ENCODE results near the gene TTLL5.

TTLL5 gene

DNA sequence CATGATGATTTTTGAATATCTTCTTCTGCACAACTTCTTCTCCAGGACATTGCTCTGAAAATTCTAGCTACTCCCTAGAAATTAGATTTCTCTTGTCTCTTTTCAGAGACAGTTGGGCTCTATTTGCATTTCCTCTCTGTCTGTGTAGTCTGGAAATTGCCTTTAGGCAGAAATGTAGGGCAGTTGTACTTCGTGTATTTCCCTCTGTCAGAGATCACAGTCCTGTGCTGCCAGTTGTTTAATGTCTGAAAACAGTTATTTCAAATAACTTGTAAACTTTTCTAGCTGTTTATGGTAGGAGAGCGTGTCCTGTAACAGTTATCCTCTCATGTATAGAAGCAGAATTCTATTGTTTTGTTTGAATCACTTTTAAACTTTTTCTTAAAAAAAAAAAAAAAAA is 86.9 kb downstream of the TTLL5 start:
- DNase-seq: no peak

DNA sequence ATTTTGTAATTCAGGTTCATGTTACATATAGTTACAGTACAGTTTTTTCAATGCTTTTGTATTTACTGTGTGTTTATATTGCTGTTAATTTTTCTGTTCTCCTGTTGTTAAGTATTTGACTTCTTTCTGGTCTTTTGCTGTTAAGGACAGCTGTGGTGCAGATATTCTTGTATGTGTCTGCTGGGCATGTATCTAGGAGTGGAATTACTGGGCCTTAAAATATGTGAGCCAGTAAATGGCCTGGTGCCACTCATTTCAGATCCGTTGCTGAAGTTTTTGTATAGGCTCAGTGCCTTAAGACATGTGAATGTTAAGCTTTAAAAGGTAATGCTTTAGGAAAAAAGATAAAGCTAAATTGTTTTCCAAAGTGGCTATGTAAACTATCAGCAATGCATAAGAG is 87.3 kb downstream of the TTLL5 start:
- DNase-seq: no peak

DNA sequence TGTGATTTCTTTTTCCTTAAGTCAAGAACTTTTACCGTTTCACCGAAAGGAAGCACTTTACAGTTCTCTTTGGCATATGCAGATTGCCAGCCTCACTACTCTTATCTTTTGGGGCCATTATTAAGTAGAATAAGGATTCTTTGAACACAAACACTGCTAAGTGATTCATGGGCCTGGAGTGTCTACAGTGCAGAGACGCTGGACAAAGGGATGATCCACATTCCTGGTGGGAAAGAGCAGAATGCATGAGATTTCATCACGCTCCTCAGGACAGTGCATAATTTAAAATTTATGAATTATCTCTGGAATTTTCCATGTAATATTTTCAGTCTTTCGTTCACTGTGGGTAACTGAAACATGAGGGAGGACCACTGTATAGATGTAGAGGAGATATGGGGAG is 90.2 kb downstream of the TTLL5 start:
- no peak for DNase-seq

DNA sequence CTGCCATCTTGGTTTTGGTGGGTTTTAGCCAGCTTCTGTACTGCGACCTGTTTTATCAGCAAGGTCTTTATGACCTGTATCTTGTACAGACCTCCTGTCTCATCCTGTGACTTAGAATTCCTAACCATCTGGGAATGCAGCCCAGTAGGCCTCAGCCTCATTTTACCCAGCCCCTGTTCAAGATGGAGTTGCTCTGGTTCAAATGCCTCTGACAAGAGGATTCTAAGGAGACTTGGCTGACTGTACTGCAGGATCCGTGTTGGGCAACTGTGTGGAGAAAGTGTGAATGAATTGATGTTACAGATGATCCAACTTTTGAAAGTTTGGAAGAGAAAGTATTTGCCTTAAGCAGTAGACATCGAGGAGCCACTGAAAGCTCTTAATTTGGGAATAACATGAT is 91.0 kb downstream of the TTLL5 start:
- no peak for DNase-seq

DNA sequence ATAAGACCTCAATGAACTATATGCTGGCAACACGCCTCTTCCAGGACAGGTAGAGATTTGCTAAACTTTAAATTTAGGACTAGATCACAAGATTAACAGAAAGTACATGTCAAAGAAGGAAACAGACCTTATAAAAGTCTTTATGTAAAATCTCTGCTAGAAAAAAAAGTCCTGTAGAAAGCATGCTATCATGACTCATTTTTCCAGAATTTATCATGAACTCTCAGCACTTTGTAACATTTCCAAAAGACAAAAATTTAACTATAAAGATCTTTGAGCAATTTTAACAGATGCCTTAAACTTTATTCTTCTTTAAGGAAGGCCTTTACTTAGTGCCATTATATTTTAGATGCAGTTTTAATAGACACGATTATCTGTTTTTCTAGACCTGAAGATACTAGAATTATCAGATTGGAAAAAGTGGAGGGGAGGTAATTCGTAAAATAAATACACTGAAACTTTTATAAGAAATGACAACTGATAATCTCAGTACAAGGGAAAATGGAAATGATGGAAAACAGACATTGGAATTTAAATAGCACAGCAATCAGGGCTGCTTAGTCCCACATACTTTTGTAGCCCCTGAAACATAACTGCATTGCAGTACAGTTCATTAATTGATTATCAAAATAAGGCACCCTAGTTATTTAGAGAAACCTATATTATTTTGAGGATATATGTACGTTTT is 92.0 kb downstream of the TTLL5 start:
- DNase-seq: no peak

DNA sequence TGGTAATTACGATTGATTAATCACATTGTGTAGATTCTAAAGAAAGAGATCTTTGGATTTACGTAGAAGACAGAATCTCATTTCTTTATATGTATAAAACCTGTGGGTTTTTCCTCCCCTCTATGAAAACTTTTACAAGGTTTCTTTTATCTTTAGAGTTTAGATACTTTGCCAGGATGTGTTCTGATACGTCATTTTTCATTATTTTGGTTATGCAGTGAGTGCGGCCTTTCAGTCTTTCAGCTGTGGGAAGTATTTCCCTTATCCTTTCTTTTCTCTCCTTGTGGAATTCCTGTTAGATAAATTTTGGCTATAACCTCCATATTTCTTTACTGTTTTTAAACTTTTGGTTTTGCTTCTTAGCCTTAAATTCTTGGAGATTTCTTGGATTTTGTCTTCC is 92.7 kb downstream of the TTLL5 start:
- no peak for DNase-seq

DNA sequence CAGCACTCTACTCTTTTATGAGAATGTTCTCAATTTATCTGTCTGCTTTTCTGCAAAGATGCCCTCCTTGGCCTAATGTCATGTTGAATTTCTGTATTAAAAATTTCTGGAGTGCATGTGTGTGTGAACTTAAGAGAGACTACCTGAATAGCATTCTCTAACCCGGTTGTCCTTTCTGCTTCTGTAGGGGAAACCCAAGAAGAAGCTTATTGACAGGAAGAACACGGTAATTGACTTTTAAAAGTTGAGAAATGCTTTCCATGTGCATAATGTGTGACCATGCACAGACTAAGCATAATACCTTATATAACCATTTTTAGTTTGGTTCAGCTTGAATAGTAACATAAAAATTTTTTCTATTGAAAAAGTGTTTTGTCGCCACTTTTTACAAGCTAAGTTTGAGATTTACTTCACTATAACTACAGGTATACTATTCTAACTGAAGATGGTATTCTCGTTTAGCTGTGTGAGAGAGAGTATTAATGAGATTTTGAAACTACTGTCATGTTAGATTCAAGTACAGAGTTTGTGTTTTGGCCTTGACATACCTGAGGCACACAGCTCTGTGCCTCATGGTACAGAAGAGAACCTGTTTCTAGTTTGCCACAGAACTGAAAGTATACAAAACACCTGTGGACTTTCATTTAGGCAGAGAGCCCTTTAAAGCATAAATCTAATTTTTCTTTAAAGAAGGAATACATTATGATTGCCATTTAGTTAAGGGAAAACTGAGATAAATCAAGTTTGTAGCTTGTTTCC is 96.8 kb downstream of the TTLL5 start:
- DNase-seq: no peak

DNA sequence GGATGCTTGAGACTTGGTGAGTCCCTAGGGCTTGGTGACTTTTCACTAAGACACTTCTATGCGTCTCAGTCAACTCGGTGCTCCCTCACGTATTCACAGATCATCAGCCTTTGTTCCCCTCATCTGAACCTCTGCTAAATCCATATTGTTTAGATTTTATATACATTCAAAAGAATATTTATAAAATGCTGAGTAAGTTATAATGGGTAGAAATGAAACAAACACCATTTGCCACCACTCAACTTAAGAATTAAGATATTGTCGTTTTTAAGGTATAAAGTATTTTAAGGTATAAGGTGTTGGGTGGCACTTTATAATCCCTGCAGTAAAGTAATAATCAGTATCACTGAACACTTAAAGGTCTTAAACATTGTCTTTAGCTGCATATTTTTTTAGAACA is 103.0 kb downstream of the TTLL5 start:
- DNase-seq: no peak

DNA sequence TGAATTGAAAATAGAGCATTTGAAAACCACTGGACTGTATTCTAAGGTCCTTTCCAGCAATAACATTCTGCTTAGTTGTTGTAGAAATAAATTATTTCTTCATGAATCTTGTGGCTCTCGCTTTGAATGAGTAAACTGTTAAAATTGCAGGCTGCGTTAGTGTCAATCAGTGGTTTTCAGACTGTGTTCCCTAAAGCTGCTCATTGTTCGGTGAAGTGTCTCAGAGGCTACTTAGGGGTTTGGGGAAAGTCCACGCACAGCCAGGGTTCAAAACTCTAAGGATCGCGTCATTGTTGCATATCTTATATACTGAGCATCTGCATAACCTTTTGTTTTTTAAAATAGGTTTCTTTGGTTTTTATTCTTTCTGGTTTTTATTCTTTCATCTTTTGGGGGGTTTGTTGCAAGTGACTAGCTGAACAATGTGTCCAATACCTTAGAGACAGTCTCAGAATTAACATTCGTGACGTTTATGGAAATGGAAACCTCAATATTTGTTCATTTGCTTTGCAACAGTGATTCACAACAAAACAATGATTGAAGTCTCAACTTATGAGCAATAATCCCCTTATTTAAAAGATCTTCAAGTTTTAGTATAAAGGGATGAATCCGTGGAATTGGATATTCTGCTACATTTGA is 108.1 kb downstream of the TTLL5 start:
- no peak for DNase-seq

DNA sequence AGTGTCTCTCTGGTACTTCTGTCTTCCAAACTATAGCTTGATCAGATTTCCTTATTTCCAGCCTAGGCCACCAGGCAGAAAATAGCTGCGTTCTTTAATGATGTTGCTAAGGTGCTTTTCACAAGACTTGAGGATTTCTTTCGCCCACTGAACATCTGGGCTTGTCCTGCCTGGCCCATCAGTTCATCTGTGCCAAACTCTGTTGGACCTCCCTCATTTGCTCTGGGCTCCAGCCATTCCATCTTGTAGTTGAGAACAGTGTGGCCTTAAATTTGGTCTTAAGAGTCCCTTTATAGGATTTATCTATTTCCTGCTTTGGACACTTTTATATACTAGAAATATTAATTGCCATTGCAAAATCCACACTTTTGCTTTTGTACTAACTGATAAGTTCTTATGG is 109.6 kb downstream of the TTLL5 start:
- no peak for DNase-seq

DNA sequence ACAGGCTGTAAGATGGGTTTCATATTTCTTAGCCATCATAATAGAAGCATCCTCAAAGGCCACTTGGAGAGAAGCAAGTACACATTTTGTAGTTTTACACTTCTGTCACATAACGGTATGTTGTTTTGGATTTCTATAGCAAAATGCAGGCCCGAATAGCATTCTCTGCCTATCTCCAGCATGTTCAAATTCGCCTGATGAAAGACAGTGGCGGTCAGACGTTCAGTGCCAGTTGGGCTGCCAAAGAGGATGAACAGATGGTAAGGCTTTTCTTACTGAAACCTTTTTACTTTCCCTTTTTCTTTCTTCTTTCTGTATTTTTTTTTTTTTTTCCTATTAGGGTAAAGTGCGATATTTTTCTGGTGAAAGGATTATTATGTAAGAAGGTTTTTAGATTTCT is 110.5 kb downstream of the TTLL5 start:
- DNase-seq: no peak

DNA sequence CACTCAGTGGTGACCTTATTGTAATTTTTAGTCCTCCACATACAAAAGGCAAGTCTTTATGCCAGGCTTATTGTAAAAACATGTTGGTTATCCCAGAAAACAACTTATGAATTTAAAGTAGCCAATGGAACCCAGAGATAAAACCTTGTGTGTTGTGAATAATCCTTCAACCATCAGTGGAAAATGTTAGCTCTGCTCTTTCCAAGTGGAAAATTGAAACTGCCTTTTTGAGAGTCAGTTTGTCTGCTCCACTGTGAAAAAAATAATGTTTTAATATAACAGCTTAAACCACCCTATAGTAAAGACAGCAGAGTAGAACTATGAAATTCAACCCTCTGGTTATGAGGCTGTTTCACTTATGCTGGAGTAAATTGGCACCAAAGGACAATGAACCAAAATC is 112.0 kb downstream of the TTLL5 start:
- DNase-seq: no peak

DNA sequence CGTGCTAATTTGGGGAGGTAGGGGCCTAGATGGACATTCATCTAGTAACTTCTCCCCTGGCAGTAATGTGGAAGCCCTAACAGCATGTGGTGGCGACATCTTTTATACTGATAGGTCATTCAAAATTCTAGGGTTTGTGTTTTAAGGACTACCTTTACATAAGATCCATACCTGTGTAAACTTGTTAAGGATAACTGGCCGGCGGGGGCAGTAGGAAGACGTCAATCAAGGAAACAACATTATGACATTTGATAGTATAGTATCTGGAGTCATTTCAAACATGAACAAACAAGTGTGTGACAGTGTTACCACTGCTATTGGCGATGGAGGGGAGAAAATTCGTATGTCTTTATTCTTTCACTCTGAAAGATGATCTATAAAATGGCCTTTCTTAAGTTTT is 120.0 kb downstream of the TTLL5 start:
- DNase-seq: no peak

DNA sequence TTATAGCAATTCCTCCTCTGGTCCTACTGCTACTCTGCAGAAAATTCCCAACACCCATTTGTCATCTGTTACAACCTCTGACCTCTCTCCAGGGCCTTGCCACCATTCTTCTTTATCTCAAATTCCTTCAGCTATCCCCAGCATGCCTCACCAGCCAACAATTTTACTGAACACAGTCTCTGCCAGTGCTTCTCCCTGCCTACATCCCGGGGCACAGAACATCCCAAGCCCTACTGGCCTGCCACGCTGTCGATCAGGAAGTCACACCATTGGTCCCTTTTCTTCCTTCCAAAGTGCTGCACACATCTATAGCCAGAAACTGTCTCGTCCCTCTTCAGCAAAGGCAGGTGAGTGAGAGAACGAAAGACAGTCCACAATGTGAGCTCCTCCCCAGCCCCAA is 122.1 kb downstream of the TTLL5 start:
- DNase-seq: no peak

DNA sequence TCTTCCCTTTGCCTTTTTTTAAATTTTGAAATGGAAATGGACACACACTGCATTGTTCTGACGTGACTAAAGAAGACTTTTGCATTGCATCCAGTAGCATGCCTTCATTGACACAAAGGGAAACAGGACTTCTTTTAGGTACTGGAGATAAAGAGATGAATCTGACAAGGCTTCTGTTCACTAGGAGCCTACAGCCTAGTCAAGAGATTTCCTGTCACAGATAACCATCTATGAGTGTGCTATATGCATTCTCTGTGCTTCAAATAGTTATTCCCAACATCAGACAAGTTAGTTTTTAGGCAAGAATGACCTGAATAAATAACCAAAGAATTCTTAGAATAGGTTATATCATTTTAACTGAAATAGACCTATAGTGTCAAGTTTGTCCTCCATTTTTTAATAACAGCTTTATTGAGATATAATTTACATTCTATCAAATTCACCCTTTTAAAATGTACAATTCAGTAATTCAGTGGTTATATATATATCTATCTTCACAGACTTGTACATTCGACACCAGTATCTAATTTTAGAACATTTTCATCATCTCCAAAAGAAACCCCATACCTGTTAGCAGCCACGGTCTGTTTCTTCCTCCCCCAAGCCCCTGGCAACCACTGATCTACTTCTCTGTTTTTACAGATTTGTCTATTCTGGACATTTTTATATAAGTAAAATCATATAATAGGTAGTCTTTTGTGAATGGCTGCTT is 122.7 kb downstream of the TTLL5 start:
- no peak for DNase-seq

DNA sequence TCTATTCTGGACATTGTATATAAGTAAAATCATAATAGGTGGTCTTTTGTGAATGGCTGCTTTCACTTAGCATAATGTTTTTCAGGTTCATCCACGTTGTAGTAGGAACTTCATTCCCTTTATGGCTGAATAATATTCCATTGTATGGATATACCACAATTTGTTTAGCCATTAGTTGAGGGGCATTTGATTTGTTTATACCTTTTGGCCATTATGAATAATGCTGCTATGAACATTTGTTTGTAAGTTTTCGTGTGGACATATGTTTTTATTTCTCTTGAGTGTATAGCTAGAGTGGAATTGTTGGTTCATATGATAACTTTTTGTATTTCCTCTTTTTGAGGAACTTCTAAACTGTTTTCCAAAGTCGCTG is 123.3 kb downstream of the TTLL5 start:
- no peak for DNase-seq

DNA sequence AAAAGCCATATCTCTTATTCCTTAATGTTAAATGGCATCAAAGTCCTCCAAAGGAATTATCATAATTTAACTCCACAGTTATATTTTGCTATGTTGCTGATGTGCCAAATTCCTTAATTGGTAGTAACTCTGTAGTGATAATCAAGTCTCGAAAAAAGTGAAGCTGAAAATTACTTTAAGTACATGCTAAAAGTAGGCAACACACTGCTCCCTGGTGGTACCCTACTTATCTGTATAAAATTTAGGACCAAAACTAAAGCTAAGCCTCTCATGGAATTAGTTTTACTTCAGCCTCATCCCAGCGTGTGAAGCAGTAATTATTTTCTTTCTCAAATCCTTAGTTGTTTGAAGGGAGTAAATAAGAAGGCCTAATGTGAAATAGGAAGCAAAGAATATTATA is 132.8 kb downstream of the TTLL5 start:
- DNase-seq: no peak

DNA sequence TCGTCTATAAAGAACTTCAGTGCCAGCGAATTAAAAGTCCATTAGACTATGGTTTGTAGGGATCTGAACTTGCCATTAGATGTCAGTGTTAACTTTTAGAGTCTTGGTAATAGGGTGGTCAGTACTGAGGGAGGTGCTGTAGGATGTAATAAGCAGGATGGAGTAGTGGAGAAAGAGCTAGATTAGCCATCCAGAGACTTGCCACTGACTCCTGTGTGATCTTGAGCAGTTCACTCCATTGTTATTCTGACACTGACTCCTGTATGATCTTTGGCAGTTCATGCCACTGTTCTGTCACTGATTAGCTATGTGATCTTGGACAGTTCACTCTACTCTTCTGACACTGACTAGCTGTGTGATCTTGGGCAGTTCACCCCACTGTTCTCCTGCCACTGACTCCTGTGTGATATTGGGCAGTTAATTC is 133.6 kb downstream of the TTLL5 start:
- peak in 1 of 3 experiments; percentile 30 for DNase-seq

DNA sequence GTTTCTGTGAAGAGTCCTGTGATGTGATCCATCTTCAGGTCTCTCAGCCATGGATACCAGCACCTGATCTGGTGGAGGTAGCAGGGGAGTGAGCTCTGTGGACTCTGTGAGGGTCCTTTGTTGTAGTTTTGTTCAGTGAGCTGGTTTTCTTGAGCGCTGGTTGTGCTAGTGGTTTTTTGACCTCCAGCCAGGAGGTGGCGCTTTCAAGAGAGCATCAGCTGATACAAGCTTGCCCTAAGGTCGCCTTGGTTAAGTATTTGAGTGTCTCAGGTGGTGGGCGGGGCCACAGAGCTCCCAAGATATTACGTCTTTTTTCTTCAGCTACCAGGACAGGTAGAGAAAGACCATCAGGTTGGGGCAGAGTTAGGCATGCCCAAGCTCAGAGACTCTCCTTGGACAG is 139.7 kb downstream of the TTLL5 start:
- no peak for DNase-seq

DNA sequence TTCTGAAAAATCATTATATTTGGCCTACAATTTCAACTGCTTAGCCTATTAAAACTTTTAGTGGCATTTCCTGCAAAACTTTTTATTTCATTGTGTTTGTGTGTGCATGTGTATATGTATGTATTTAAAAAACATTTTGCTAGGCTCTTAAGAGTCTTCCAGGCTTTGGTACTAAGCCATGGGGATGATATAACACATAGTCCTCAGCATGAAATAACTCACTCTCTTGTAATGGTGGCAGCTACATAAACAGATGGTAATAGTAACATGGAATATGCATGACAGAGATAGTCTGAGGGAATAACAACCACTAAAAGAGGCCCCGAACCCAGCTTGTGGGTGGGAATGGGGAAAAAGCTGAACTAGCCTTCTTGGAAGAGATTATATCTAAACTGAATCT is 141.4 kb downstream of the TTLL5 start:
- DNase-seq: no peak

DNA sequence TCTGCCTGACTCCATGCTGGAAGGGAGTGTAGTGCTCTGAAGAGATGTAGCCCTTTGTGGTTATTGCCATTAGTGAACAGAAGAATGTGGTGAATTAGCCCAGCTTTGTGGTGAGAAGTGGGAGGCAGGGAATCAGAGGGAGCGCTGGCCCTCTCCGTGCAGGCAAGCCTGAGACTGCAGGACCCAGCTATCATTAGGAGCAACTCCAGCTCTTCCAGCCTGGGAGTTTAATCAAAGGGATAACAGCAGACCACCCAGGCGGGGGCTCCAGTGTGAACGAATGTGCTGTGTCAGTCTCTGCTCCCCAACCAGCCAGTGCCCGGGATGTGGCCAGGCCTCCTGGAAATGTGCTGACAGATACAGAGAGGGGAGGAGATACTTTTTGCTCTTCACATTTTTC is 142.7 kb downstream of the TTLL5 start:
- no peak for DNase-seq

DNA sequence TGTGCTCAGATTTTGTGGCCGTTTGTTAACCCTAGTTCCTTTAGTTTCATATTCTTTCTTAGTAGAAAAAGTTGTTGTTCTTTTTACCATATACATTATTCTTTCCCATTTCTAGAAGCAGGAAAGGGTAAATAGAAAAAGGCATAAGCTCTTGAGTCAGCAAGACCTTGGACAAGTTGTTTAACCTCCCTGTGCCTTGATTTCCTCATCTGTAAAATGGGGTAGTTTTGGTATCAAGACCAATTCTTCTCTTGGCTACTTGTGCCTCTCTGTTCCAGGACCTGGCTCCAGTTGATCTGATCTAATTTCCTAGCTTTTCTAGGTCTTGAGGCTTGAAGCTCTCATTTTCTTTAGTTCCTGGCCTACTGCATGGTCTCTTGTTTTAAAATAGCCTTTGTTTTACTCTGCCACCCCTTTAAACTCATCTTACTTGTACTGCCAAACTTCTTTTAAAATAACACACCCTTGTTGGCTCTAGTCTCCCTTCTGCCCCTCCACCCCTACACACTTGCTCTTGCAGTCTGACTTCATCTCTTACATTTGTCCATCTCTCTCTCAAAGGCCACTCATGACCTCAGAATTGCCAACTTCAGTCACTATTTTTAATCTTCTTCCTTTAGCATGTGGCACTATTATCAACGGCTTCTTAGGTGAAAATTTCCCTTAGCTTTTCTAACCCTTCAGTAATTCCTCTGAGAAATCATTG is 143.7 kb downstream of the TTLL5 start:
- no peak for DNase-seq

DNA sequence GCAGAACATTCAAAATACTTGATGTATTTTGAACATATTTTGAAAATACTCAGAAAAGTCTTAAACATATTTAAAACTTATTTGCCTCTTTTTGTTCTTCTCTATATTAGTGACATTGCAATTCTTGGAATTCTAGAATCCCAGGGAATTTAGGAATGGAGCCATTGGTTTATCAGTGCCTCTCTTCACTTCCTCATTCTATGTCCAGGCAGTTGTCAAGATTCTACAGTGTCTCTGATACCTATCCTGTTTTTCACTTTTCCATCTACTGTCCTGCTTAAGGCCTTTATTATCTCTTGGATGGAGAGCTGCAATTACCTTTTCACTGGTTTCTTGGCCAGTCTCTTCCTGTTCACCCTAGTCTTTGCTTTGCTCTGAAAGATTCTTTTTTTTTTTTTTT is 144.6 kb downstream of the TTLL5 start:
- no peak for DNase-seq
